Measurements from ENCODE around the gene RAP1GAP2.

Gene RAP1GAP2

DNA sequence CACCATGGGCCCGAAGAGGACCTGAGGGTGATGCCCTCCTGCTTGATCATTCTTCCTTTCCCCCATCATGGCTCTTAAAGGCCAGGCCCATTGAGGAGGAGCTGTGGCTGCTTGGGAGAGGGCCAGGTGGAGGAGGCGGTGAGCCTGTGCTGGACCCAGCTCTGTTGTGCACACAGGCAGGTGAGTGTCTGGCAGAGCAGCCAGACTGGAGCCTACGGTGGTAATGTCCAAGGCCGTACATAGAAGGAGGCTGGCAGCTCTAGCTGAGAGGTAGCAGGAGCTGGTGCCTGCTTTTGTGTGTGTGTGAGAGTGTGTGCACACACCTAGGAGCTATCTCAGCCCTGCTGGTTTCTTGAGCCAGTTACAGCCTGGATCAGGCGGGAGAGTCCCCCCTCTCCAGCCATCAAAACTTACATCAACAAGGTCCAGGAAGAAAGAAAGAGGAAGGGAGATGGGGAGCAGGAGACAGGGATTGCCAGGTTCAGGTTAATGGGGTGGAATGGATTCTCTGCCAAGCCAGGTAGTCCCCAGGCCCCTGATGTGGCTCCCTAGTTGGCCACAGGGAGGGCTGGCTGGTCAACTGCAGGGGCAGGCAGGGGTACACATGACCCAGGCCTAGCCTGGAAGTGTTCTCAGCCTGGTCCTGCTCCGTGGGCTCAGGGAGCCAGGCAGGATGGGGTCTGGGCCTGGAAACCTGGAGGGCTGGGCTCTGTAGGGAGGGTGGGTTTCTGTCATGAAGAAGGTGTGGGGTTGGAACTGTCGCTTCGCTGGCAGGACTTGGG, 107.1 kb downstream of the RAP1GAP2 start:
- no peak for DNase-seq (ENCODE audit: low spot score)
- TF ChIP-seq, protein P1, sequence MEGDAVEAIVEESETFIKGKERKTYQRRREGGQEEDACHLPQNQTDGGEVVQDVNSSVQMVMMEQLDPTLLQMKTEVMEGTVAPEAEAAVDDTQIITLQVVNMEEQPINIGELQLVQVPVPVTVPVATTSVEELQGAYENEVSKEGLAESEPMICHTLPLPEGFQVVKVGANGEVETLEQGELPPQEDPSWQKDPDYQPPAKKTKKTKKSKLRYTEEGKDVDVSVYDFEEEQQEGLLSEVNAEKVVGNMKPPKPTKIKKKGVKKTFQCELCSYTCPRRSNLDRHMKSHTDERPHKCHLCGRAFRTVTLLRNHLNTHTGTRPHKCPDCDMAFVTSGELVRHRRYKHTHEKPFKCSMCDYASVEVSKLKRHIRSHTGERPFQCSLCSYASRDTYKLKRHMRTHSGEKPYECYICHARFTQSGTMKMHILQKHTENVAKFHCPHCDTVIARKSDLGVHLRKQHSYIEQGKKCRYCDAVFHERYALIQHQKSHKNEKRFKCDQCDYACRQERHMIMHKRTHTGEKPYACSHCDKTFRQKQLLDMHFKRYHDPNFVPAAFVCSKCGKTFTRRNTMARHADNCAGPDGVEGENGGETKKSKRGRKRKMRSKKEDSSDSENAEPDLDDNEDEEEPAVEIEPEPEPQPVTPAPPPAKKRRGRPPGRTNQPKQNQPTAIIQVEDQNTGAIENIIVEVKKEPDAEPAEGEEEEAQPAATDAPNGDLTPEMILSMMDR (IDR thresholded peaks at IDR 0.05; ENCODE audit: extremely low read depth, insufficient read depth, missing control alignments): no peak
- in situ Hi-C loops (cut with MboI; ENCODE audit: low pct_unique_long_range_greater_than_20kb, low sequenced_read_pairs, unreplicated experiment): no loop called here

DNA sequence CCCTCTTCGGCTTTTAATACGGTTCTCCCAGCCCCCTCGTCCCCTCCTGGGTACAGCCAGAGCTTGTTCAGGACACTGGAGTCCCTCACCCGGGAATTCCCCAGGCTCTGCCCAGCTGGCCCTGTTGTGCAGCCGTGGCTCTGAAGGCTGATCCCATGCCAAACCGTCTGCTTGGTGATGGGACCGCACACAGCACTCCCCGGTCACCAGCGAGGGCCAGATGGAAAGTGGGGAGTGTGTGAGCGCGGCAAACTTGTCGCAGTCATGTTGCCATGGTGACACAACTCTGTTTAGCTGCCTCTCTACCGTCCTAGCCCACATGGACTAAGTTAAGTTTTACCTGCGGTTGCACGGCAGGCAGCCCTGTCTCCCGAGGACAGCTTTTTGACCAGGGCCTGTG, 107.9 kb downstream of the RAP1GAP2 start:
- in situ Hi-C loops (cut with MboI; ENCODE audit: low pct_unique_long_range_greater_than_20kb, low sequenced_read_pairs, unreplicated experiment): no loop called here
- DNase-seq (ENCODE audit: low spot score): no peak
- TF ChIP-seq, protein P1 (IDR thresholded peaks at IDR 0.05; ENCODE audit: extremely low read depth, insufficient read depth, missing control alignments): no peak

DNA sequence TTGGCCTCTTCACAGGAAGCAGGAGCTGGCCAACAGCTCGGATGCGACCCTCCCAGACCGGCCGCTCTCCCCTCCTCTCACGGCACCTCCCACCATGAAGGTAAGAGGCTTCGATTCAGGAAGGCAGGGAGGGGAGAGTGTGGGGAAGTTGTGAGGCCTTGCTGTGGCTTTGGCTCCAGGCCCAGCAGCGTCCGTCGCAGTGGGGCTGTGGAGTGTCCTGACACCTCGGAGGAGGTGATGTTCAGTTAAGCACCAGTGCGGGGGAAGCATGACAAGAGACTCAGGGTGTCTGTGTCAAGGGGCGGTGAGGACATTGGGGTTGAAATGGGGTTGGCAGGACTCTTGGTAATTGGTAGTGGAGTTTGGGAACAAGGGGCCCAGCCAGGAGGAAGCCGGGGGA, 109.0 kb downstream of the RAP1GAP2 start:
- in situ Hi-C loops (cut with MboI; ENCODE audit: low pct_unique_long_range_greater_than_20kb, low sequenced_read_pairs, unreplicated experiment): no loop called here
- TF ChIP-seq, protein P1 (IDR thresholded peaks at IDR 0.05; ENCODE audit: extremely low read depth, insufficient read depth, missing control alignments): no peak
- no peak for DNase-seq (ENCODE audit: low spot score)

DNA sequence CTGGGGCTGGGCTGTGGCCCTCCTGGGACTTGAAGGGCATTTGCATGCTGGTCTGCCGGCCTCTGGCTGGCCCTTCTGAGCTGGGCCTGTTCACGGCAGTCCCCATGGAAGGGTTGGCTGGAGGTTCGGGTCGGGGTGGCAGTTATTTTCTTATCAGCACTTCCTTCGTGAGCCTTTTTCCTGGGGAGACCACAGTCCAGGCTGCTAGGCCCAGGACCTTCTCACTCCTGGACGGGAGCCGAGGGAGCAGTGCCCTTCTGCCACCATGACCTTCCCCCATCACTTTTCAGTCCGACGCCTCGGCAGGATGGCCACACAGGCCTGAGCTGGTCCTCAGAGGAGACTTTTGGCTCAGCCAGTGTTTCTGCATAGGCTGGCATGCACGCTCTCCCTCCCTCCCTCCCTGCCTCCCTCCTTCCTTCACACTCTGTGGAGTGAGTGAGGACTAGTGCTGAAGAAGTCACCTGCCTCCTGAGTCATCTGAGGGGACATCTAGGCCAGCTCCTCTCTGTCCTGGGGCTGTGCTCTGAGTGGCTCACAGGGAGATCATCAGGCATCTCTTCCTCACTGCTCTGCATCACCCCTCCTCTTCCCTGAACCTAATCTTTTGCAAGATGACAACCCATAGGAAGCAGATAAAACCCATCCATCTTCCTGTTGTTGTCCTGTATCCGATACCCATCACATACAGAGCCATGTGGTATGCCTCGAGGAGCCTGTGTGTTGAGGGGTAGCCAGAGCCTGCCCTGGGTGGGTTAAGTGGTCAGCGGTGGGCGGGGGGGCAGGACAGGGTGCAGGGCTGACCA, 109.7 kb downstream of the RAP1GAP2 start:
- in situ Hi-C loops (cut with MboI; ENCODE audit: low pct_unique_long_range_greater_than_20kb, low sequenced_read_pairs, unreplicated experiment): no loop called here
- TF ChIP-seq, protein P1 (IDR thresholded peaks at IDR 0.05; ENCODE audit: extremely low read depth, insufficient read depth, missing control alignments): no peak
- no peak for DNase-seq (ENCODE audit: low spot score)

GRCh38 chr17:2906901-2907300, 110.7 kb downstream of the RAP1GAP2 start:
- no peak for DNase-seq (ENCODE audit: low spot score)
- TF ChIP-seq, protein P1 (IDR thresholded peaks at IDR 0.05; ENCODE audit: extremely low read depth, insufficient read depth, missing control alignments): no peak
- in situ Hi-C loops (cut with MboI; ENCODE audit: low pct_unique_long_range_greater_than_20kb, low sequenced_read_pairs, unreplicated experiment): no loop called here

- DNase-seq (ENCODE audit: low spot score): no peak
- TF ChIP-seq, protein P1 (IDR thresholded peaks at IDR 0.05; ENCODE audit: extremely low read depth, insufficient read depth, missing control alignments): no peak
- in situ Hi-C loops (cut with MboI; ENCODE audit: low pct_unique_long_range_greater_than_20kb, low sequenced_read_pairs, unreplicated experiment): no loop called here
Observed at GRCh38 chr17:2909175-2909845, 113.1 kb downstream of the RAP1GAP2 start.
